ENCODE data around the gene MTA1. TPM values are rescaled to one million over a fixed set of nuclear protein-coding genes. Genes with fewer than 3 reads are reported as not detected.
A peak's percentile ranks its signal among the peaks of the same experiment; 100 is the strongest.

Gene MTA1
- total and polyA plus RNA-seq, 9 donors = 41.8 to 112 (median 83.1) TPM

GRCh38 chr14:105494606-105494929 is 74.9 kb downstream of the MTA1 start:
- Histone ChIP-seq H3K4me1 (ENCODE audit: control insufficient read depth, insufficient read depth, low read length) (peaks cover 29% of the 10 kb centered on the region), H3K27me3 (ENCODE audit: control insufficient read depth, insufficient read depth, low read length) (no peaks in the 10 kb centered on the region), H3K27ac (ENCODE audit: low read length) (no peak overlapping the region), H3K4me3 (ENCODE audit: low read length) (no peak overlapping the region), H3K9me3 (replicated peaks; ENCODE audit: control insufficient read depth, low read depth, low read length) (no peaks in the 10 kb centered on the region), H3K36me3 (ENCODE audit: control insufficient read depth, insufficient read depth, low read length) (peaks cover 15% of the 10 kb centered on the region)
- DNase-seq = no peak
- 100% methylated on average over 3 of the region's 6 CpGs for WGBS (ENCODE audit: insufficient coverage)

GRCh38 chr14:105495101-105495989 is 75.7 kb downstream of the MTA1 start:
- peak; percentile 11 for DNase-seq
- no peak overlapping the region for H3K27ac ChIP-seq (ENCODE audit: low read length)
- WGBS (ENCODE audit: insufficient coverage) = 66% methylated on average over 16 of the region's 18 CpGs
- no peaks in the 10 kb centered on the region for H3K27me3 ChIP-seq (ENCODE audit: control insufficient read depth, insufficient read depth, low read length)
- H3K36me3 ChIP-seq (ENCODE audit: control insufficient read depth, insufficient read depth, low read length) = peaks cover 15% of the 10 kb centered on the region
- H3K4me1 ChIP-seq (ENCODE audit: control insufficient read depth, insufficient read depth, low read length) = peaks cover 29% of the 10 kb centered on the region
- H3K4me3 ChIP-seq (ENCODE audit: low read length) = no peak overlapping the region
- no peaks in the 10 kb centered on the region for H3K9me3 ChIP-seq (replicated peaks; ENCODE audit: control insufficient read depth, low read depth, low read length)

GRCh38 chr14:105495990-105496830 is 76.6 kb downstream of the MTA1 start:
- Histone ChIP-seq H3K27ac (ENCODE audit: low read length) (no peak overlapping the region), H3K27me3 (ENCODE audit: control insufficient read depth, insufficient read depth, low read length) (no peaks in the 10 kb centered on the region), H3K36me3 (ENCODE audit: control insufficient read depth, insufficient read depth, low read length) (peaks cover 15% of the 10 kb centered on the region), H3K9me3 (replicated peaks; ENCODE audit: control insufficient read depth, low read depth, low read length) (no peaks in the 10 kb centered on the region), H3K4me3 (ENCODE audit: low read length) (no peak overlapping the region), H3K4me1 (ENCODE audit: control insufficient read depth, insufficient read depth, low read length) (peaks cover 29% of the 10 kb centered on the region)
- no peak for DNase-seq
- 77% methylated on average over 11 of the region's 18 CpGs for WGBS (ENCODE audit: insufficient coverage)

GRCh38 chr14:105496831-105497591 is 77.4 kb downstream of the MTA1 start:
- H3K36me3 ChIP-seq (ENCODE audit: control insufficient read depth, insufficient read depth, low read length) = peaks cover 14% of the 10 kb centered on the region
- WGBS (ENCODE audit: insufficient coverage) = 87% methylated on average over 28 of the region's 32 CpGs

GRCh38 chr14:105497671-105498429 is 78.2 kb downstream of the MTA1 start:
- no peaks in the 10 kb centered on the region for H3K9me3 ChIP-seq (replicated peaks; ENCODE audit: control insufficient read depth, low read depth, low read length)
- H3K36me3 ChIP-seq (ENCODE audit: control insufficient read depth, insufficient read depth, low read length) = peaks cover 7% of the 10 kb centered on the region
- 90% methylated on average over 28 of the region's 31 CpGs for WGBS (ENCODE audit: insufficient coverage)
- DNase-seq = no peak
- no peaks in the 10 kb centered on the region for H3K27me3 ChIP-seq (ENCODE audit: control insufficient read depth, insufficient read depth, low read length)
- H3K4me1 ChIP-seq (ENCODE audit: control insufficient read depth, insufficient read depth, low read length) = peaks cover 23% of the 10 kb centered on the region
- H3K27ac ChIP-seq (ENCODE audit: low read length) = no peak overlapping the region
- H3K4me3 ChIP-seq (ENCODE audit: low read length) = no peak overlapping the region

More at GRCh38 chr14:105496831-105497591, 77.4 kb downstream of the MTA1 start:
- H3K4me1 ChIP-seq (ENCODE audit: control insufficient read depth, insufficient read depth, low read length) = peaks cover 25% of the 10 kb centered on the region
- no peaks in the 10 kb centered on the region for H3K9me3 ChIP-seq (replicated peaks; ENCODE audit: control insufficient read depth, low read depth, low read length)
- no peak for DNase-seq
- H3K4me3 ChIP-seq (ENCODE audit: low read length) = no peak overlapping the region
- H3K27ac ChIP-seq (ENCODE audit: low read length) = no peak overlapping the region
- no peaks in the 10 kb centered on the region for H3K27me3 ChIP-seq (ENCODE audit: control insufficient read depth, insufficient read depth, low read length)

GRCh38 chr14:105498430-105499255 is 79.0 kb downstream of the MTA1 start:
- Histone ChIP-seq H3K36me3 (ENCODE audit: control insufficient read depth, insufficient read depth, low read length) (peaks cover 7% of the 10 kb centered on the region), H3K9me3 (replicated peaks; ENCODE audit: control insufficient read depth, low read depth, low read length) (no peaks in the 10 kb centered on the region), H3K4me1 (ENCODE audit: control insufficient read depth, insufficient read depth, low read length) (peaks cover 23% of the 10 kb centered on the region), H3K27me3 (ENCODE audit: control insufficient read depth, insufficient read depth, low read length) (no peaks in the 10 kb centered on the region), H3K4me3 (ENCODE audit: low read length) (no peak overlapping the region), H3K27ac (ENCODE audit: low read length) (peak overlapping the region; percentile 47)
- WGBS (ENCODE audit: insufficient coverage) = 69% methylated on average over 33 of the region's 36 CpGs
- DNase-seq = no peak

- Histone ChIP-seq H3K4me3 (ENCODE audit: low read length) (no peak overlapping the region), H3K36me3 (ENCODE audit: control insufficient read depth, insufficient read depth, low read length) (peaks cover 7% of the 10 kb centered on the region), H3K9me3 (replicated peaks; ENCODE audit: control insufficient read depth, low read depth, low read length) (no peaks in the 10 kb centered on the region), H3K27ac (ENCODE audit: low read length) (peak overlapping the region; percentile 47), H3K4me1 (ENCODE audit: control insufficient read depth, insufficient read depth, low read length) (peaks cover 23% of the 10 kb centered on the region), H3K27me3 (ENCODE audit: control insufficient read depth, insufficient read depth, low read length) (no peaks in the 10 kb centered on the region)
- DNase-seq = peak; percentile 58
- WGBS (ENCODE audit: insufficient coverage) = 70% methylated on average over 19 of the region's 27 CpGs
Observed at GRCh38 chr14:105499256-105500035, 79.8 kb downstream of the MTA1 start.

GRCh38 chr14:105500036-105500725 is 80.6 kb downstream of the MTA1 start:
- H3K9me3 ChIP-seq (replicated peaks; ENCODE audit: control insufficient read depth, low read depth, low read length) = no peaks in the 10 kb centered on the region
- no peak for DNase-seq
- H3K27ac ChIP-seq (ENCODE audit: low read length) = peak overlapping the region; percentile 13
- no peaks in the 10 kb centered on the region for H3K27me3 ChIP-seq (ENCODE audit: control insufficient read depth, insufficient read depth, low read length)
- peaks cover 7% of the 10 kb centered on the region for H3K36me3 ChIP-seq (ENCODE audit: control insufficient read depth, insufficient read depth, low read length)
- H3K4me3 ChIP-seq (ENCODE audit: low read length) = no peak overlapping the region
- H3K4me1 ChIP-seq (ENCODE audit: control insufficient read depth, insufficient read depth, low read length) = peaks cover 21% of the 10 kb centered on the region
- WGBS (ENCODE audit: insufficient coverage) = 81% methylated on average over 21 of the region's 21 CpGs
